Subcutaneous adipose tissue (tissue), 4 donors: Measurements from ENCODE around the gene ROPN1L. TPM values are rescaled to one million over a fixed set of nuclear protein-coding genes. Genes with fewer than 3 reads are reported as not detected.

ENCODE experiments used
- CTCF ChIP-seq: fragments of 450-650 bp; IDR thresholded peaks from one replicate; pipeline ENCODE4 v1.5.1; 2016; ENCODE audit warnings: low read depth, mild to moderate bottlenecking, control low read depth, antibody characterized with exemption, moderate library complexity
- total RNA-seq, 4 donors: library from RNA; depleted of rRNA; stranded (reverse); fragments of >200 nt; gene quantifications; one replicate each; pipeline ENCODE4 v1.1.0, GENCODE V29; 2016

ROPN1L gene
- total RNA-seq, 4 donors from 2014 or later = 1.1 TPM; not detected in 3

DNA sequence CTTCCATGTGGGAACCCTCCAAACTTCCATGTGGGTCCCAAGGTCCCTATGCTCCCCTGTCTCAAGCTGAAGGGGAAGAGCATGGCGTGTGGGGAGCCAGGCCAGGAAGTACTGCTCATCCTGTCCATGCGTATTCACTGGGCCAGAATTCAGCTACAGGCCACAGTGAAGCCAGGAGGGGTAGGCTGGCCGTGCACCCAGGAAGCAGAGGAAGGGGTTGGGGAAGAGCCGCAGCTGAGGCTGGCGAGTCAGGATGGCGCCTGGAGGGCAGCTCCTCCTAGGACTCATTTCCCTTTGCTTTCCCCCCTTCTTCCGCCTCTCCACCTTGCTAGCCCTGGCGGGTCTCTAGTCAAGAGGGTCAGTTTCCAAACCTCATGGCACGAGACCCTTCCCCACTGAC is 57.4 kb downstream of the ROPN1L start:
- TF ChIP-seq CTCF = no peak

GRCh38 chr5:10499776-10500175 is 58.1 kb downstream of the ROPN1L start:
- TF ChIP-seq CTCF = no peak

- TF ChIP-seq CTCF = no peak
Observed at GRCh38 chr5:10500669-10501068, 59.0 kb downstream of the ROPN1L start.

DNA sequence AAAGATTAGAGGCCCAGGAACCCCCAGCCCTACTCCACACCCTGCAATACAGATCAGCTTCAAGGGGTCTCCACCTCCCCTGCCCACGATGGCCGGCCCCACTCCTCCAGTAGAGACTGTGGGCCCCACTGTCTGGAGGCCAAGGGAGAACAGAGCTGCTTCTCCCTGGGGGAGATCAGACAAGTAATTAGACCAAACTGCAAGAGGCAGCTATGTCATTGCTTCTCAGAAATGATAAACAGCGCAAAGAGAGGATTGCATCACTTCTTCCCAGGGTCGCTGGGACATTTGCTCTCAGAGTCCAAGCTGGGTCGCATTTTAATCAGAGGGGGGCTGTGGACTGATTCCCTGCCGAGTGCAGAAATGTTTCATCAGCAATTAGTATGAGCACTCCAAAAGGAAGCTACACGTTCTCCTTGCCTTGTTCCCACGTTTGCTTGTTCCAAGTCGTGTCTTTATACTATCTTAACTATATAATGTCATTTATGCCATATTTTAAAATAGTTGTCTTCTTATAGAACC is 59.9 kb downstream of the ROPN1L start:
- no peak for TF ChIP-seq CTCF

- TF ChIP-seq CTCF = no peak
Observed at GRCh38 chr5:10502130-10502529, 60.5 kb downstream of the ROPN1L start.

- no peak for TF ChIP-seq CTCF
Observed at GRCh38 chr5:10502578-10502977, 60.9 kb downstream of the ROPN1L start.

- no peak for TF ChIP-seq CTCF
Observed at GRCh38 chr5:10503321-10503720, 61.6 kb downstream of the ROPN1L start.
